T-helper 1 cell (primary cell): Measurements from ENCODE around the gene ATP6V1A.

Experiments
- DNase-seq, 5 donors: peaks; one replicate each; pipeline ENCODE4 v3.0.0-alpha.2; 2012 to 2020

The ATP6V1A gene

DNA sequence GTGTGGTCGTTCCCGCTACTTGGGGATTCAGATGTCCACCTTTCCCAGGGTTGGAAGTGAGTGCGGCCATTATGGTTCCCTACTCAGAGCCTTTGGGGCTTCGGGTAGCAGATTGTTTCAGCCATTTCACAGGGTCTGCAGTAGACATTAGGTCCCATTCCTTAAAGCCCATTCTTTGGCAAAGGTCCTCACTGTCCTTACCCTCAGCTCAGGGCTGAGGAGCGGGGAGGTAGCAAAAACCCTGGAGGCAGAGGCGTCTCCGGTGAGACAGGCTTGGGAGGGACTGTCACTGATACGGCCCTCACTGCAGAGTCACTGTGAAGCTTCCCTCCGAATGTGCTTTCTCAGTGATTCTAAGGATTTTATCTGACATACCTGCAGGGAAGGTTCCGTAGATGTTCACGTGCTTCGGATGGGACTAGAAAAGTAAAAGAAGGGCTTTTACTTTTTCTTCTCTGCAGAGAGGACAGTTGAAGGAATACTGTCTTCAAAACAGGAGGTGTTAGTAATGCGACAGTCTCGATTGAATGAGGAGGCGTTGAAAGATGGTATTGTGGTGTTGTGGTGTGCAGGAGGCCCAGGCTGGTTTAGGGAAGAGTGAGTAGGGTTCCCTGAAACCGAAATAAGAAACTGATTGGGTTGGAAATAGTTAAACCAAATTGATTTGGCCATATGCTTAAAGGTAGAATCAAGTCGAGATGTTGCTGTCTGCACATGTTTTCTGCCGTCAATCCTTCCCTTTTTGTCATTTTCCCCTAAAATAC lies 630 bp downstream of the ATP6V1A start:
- peak in 1 of 5 donors; percentile 33 for DNase-seq

DNA sequence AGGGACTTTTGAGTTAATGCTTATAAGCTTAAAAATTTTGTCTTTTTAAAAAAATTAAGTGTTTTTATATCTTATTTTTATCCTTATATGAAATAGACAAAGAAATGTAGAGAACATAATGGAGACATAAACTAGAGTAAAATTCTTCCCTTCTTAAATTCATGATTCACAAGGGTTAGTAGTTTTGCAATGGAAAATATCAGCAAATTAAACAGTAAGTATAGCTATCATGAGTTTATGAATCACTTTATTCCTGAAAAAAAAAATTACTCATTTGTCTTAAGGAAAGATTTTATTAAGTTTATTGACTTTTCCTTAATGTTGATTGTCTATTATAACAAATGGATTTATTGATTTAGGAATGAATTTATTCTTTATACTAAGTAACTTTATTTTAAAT lies 4.3 kb downstream of the ATP6V1A start:
- DNase-seq = no peak

DNA sequence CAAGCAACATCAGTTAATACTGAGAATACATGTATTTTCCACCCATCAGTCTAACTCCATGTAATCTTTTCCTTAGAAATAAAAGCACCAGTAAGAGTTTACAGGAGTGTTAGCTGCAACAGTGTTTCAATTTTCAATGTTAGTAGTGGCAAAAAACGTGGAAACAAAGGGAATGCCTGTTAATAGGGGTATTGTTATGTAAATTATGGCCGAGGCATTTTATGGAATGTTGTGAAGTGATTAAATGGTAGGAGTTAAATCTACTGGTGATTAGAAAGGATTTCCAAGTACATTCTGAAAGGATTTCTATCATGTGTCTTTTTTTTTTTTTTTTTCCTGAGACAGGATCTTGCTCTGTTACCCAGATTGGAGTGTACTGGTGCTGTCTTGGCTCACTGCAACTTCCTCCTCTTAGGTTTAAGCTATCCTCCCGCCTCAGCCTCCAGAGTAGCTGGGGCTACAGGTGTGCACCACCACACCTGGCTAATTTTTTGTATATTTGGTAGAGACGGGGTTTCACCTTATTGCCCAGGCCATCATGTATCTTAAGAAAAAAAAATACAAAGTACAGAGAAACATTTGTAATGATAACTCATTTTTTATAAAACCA lies 6.6 kb downstream of the ATP6V1A start:
- no peak for DNase-seq

DNA sequence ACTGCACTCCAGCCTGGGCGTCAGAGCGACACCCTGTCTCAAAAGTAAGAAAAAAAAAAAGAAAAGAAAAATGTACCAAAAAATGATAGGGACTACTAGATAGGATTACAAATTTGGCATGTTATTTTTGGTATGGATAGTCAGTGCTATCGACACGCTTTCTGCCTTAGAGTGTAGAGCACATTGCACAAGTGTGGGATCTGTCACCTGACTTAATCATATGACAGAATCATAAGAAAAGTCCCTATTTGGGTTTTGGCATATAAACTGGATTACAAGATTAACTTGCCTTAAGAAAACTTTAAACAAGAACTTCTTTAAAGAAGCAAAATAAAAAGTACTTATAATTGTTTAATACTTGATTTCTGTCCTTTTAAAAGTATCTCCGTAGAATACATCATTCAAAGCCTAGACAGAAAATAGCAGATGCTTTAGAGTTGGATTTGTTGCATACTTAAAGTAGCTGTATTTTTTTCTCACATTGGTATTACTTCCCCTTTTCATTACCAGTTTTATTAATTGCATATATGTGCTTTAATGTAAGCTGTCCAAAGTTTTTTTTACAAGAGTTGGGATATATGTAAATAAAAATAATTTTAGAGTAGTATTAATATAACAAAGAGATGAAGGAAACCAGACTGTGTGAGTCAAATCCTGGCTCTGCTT lies 7.8 kb downstream of the ATP6V1A start:
- DNase-seq = no peak

DNA sequence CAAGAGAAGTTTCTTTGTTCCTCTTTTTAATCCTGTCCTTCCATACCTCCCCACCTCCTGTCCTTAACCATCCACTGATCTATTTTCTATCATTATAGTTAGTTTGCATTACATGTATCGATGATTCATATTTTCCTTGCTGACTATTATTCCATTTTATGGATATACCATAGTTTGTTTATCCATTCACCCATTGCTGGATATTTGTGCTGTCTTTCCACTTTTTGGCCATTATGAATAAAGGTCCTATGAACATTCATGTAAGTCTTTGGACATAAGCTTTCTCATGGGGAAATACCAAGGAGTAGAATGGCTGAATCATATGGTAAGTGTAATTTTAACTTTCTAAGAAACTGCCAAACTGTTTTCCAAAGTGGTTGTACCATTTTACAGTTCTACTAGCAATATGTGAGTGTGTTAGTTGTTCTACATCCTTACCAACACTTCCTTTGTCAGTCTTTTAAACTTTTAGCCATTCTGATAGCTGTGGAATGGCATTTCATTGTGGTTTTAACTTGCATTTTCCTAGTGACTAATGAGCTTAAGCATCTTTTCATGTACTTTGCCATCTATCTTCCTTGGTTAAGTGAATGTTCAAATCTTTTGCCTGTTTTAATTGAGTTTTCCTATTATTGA lies 11.7 kb downstream of the ATP6V1A start:
- DNase-seq = no peak

DNA sequence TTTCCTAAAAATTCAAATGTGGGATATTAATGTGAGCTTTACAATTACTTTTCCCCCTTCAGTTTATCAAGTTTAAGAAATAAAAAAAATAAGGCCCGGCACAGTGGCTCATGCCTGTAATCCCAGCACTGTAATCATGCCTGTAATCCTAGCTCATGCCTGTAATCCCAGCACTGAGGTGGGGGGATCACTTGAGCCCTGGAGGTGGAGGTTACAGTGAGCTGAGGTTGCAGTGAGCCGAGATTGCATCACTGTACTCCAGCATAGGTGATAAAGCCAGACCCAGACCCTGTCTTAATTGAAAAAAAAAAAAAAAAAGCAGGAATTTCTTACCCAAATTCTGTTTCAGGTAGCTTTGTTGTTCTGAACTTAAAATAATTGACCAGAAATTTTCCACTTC lies 17.9 kb downstream of the ATP6V1A start:
- no peak for DNase-seq

DNA sequence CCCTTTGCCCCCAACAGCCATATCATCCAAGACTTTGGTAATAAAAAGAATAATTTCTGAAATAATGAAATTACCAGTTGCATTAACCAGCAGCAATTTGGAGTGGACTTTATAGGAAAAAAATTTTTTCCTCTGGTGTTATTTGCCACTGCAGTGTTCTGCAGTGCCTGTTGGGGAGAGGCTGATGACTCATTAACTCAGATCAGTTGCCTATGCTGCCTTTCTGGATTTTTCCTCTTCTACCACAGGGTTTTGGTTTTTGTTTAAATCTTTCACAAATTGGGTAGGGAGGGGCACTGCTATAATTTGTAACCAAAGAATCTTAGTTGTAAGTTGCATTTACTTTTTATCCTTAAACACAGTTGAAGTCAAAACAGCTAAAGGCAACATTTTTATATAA lies 22.7 kb downstream of the ATP6V1A start:
- no peak for DNase-seq

DNA sequence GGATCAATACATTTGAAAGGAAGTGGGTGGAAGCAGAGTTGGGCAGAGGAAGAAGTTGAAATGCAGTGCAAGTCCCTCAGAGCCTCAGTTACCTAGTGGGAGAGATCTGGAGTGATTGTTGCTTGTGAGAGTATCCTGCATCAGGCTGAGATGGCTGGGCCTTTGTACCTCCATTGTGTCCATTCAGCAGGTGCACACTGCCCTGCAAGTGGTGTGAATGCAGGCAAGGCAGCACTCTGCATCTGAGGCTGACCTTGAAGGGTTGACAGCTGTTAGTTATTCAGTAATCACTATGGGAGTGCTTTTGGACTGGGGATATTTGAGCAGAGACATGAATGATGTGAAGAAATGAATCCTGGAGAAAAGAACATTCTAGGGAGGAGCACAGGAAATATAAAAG lies 25.2 kb downstream of the ATP6V1A start:
- no peak for DNase-seq

DNA sequence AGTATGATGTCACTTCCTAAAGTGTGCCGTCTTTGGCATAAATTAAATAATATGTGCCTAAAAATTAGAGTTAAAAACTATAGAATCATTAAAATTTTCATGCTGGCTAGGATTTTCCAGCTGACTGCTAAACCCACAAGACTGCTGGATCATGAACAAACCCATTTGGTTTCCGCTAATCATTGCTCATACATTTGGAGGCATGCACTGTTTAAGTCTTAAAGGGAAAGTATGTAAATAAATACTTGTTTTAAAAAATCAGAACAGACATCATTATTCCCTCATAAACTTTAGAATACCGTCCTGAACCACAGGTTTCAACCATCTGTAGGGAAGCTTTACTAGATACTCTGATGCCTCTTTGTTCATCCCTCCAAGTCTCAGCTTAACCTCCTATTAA lies 26.5 kb downstream of the ATP6V1A start:
- no peak for DNase-seq

DNA sequence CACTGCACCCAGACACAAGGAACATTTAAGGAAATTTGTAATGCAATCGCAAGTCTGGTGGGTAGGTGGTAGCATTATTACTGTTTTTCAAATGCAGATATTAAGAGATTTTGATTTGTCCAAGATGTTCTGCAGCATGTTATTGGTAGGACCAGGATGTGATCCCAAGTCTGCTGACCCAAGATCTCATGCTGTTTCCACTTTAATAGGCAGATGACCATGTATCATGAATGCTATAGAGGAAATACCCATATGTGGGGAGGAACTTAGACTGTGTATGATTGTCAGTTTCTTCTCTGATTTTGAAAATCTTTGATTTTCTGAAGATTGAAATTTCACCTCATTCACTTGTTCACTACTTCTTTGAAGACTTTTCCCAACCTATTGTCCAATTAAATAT lies 28.7 kb downstream of the ATP6V1A start:
- DNase-seq = no peak

DNA sequence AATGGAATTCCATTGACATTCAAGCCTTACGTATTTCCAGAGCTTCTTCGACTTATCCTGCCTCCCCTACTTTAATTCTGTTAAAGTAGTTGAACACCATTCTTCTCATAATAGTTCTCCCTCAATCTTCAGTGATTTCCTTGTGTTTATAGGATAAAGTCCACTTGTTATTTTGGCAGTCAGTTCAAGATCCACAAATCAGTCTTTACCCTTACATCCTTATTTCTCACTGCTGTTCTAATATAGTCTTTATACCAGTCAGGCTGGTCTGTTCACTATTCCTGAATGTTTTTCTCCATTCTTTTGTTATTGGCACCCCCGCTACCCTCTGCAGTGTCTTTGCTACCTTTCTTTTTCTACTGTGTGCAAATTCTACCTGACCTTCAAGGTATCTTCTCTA lies 29.7 kb downstream of the ATP6V1A start:
- no peak for DNase-seq

DNA sequence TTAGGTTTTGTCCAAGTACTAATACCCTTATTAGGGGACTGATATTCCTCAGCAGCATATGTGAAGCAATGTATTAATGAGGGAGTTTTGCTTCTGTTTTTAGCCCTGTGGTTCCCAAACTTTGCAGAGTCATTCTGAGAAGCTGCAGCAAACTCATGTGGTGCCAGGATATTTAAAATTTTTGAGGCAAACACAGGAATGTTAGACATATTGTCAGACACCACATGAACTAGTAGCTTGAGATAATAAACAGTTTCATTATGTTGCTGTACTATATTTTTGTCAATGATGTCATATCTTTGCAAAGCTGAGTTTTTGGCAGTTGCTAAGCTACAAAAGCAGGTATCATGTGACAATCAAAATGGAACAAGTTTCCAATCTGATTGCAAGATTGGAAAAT lies 36.6 kb downstream of the ATP6V1A start:
- no peak for DNase-seq

DNA sequence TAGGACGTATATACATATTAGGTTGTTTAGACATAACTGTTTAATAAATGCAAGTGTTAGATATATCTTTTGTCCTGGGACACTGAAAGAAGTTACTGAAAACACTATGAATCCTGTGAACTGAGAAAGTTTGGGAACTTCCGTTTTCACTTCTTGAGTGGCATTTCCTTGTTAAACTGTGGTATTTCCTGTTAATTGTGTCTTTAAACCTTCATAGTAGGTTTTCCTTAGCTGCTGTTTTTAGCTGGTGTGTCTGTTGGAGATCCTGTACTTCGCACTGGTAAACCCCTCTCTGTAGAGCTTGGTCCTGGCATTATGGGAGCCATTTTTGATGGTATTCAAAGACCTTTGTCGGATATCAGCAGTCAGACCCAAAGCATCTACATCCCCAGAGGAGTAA lies 37.1 kb downstream of the ATP6V1A start:
- DNase-seq = peak in 1 of 5 donors; percentile 3

DNA sequence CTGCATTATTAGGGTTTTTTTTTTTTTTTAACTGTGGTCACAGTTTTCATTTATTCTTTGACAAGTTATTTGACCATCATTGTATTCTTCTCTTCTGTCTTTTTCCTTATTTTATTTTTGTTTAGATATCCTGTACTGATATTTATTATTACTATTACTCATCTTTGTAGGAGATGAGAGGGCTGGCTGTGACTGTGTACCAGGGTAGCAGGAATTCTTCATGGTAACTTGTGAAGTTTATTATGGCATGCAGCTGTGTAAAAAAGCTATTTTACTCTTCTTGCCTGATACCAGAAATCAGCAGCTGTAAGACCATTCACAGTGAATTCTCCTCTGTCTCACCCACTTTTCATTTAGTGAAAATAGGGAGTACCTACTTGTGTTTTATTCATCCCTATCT lies 44.5 kb downstream of the ATP6V1A start:
- no peak for DNase-seq

DNA sequence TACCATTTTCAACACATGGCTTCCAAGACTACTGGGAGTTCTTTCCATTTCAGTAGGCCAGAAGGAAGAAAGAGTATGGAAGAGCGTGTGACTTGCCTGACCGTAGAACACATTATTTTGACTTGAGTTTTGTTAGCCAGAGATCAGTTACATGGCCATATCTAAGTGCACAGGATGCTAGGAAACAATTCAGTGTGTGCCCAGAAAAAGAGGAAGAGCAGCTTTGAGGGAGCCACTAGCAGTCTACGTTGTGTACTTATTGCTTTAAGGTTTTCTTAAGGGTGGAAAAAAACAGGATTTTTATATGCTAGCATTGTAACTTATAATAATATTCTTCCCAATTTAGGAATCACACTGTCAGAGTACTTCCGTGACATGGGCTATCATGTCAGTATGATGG lies 47.7 kb downstream of the ATP6V1A start:
- no peak for DNase-seq

DNA sequence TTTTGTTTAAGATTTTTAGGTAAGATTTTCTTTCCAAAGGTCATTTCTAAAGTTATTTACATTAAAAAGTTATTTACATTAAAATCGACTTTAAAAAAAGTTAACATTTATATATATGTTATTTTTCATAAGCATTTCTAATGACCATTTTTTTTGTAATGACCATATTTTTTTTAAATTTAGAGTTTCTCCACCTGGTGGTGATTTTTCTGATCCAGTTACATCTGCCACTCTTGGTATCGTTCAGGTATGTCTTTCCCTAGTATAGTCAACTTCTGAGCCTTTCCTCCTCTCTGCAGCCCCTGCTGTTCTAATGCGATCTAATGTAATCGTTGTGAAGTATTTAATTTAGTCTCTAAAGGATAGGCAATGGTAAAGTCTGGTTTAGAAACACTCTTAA lies 48.9 kb downstream of the ATP6V1A start:
- no peak for DNase-seq

DNA sequence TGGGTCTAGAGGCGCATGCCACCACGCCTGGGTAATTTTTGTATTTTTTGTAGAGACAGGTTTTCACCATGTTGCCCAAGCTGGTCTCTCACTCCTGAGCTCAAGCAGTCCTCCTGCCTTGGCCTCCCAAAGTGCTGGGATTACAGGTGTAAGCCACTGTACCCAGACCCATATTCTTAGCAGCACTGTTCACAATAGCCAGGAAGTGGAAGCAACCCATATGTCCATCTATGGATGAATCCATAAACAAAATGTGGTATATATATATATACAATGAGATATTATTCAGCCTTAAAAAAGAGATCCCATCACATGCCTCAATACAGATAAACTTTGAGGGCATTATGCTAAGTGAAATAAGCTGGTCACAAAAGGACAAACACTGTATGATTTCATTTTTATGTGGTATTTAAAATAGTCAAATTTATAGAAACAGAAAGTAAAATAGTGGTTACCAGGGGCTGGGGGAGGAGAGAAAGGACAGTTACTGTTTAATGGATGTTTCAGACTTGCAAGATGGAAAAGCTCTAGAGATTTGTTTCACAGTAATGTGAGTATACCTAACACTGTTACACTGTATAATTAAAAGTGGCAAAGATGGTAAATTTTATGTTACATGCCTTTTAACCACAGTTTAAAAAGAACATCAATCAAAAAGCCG lies 56.1 kb downstream of the ATP6V1A start:
- DNase-seq = no peak

DNA sequence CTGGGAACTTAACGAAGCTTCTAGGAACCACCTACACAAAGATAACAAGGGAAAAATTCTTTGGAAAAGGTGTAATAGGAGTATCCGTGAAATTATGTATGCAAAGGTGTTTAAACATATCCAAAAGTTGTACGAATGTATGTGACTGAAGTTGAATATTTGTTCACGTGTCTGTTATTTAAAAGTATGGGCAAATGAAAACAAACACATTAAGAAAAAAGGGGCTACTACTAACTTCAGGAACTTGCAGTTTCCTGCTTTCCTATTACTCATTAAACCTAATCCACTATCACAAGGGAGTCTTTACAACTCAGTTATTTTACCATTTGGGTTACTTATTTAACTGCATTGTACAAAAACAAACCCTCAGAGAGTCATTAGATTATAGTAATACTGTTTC lies 57.8 kb downstream of the ATP6V1A start:
- no peak for DNase-seq

DNA sequence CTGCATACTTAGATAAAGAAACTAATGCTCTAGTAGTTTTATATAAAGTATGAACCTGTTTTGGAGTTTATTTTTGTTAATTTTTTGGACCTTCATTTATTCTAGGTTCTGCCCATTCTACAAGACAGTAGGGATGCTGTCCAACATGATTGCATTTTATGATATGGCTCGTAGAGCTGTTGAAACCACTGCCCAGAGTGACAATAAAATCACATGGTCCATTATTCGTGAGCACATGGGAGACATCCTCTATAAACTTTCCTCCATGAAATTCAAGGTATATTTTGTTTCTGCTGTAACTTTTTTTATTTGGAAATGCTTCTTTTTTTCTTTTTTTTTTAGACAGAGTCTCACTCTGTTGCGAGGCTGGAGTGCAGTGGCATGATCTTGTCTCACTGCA lies 58.4 kb downstream of the ATP6V1A start:
- no peak for DNase-seq

DNA sequence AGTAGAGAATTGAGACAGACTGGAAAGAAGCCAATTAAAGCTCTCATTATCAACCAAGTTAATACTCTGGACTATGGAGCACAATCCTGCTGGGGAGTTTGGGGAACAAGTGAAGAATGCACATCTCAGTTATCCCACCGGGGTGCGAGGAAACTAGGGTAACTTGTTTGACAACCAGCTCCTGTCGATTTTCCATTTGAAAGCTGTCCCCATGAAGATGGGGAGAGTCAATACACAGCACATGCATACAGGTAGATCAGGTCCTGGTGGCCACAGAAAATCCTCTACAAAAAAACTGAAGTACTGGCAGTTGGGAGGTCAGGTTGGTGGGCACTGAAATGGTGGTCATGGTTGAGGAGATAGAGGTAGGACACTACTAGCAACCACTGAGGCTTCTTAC lies 66.0 kb downstream of the ATP6V1A start:
- no peak for DNase-seq

DNA sequence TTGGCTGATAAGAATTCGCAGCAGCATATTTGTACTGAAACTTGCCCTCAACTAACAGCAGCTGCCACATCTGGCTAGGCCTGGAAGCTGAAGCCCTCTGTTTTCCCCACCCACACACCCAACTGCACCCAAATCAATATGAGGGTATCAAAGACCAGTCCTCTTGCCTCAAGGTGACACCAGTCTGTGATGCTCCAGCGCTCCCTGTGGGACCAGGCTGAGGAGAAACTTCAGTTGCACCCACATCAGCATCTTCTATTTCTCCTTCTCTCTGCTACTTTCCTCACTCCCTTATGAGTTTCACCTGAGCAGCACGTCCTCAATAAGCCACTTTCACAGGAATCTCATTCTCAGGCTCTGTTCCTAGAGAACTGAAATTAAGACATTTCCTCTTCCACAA lies 73.0 kb downstream of the ATP6V1A start:
- no peak for DNase-seq

DNA sequence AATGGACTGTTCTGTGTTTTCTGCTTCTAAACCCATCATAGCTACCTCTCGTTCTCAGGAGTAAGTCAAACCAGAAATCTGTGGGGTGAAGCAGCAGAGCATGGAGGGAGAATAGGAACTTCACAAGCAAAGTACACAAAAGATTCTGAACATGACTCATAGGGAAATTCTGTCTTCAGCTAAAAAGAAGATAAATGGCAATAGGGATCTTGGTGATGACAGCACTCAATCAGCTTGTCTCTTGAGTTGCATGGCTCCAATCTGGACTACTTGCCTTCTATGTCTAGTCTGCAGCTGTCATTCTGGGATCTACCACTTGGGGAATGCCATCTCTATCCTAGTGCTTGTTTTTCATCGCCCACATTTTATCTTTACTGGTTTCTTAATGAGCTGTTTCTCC lies 78.3 kb downstream of the ATP6V1A start:
- no peak for DNase-seq

DNA sequence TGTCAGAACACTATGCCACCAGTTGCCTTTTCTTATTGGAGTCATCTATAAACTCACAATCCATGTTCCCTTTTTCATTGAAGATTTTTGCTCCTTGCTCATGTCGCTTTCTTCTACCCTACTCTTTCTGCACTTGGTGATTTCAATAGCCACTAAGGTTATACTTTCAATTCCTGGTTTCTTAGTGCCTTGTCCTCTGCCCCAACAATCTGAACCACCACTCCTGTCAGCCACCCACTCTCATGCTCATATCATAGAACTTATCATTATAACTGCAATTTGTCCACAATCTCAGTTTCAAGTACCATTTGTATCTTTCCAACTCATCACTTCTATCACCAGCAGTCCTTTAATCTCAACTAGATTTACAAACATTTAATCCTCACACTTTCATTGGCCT lies 81.8 kb downstream of the ATP6V1A start:
- DNase-seq = no peak
